Stimulated activated CD8-positive, alpha-beta memory T cell treated with anti-CD3 and anti-CD28 coated beads, Interleukin-15, amount 100 ng/mL, for 4 hours (primary cell): Measurements from ENCODE around the gene RSPRY1.

Source experiments
- DNase-seq, 2 donors: peaks; one replicate each; pipeline ENCODE4 v3.0.0-alpha.2; 2020; ENCODE audit warnings: low read depth in 2 of 2

Gene RSPRY1

GRCh38 chr16:57152096-57153093, 33.7 kb upstream of the RSPRY1 start:
- DNase-seq: no peak

- DNase-seq: no peak
Observed at GRCh38 chr16:57153841-57154240, 32.3 kb upstream of the RSPRY1 start.

GRCh38 chr16:57155702-57156350, 30.3 kb upstream of the RSPRY1 start:
- no peak for DNase-seq

- no peak for DNase-seq
Observed at GRCh38 chr16:57156351-57156703, 29.8 kb upstream of the RSPRY1 start.

GRCh38 chr16:57157533-57157932, 28.6 kb upstream of the RSPRY1 start:
- no peak for DNase-seq

- no peak for DNase-seq
Observed at GRCh38 chr16:57159447-57159846, 26.7 kb upstream of the RSPRY1 start.

GRCh38 chr16:57163842-57164241, 22.3 kb upstream of the RSPRY1 start:
- DNase-seq: no peak

GRCh38 chr16:57165483-57165882, 20.6 kb upstream of the RSPRY1 start:
- no peak for DNase-seq

- no peak for DNase-seq
Observed at GRCh38 chr16:57165938-57166337, 20.2 kb upstream of the RSPRY1 start.

- DNase-seq: no peak
Observed at GRCh38 chr16:57166451-57166850, 19.7 kb upstream of the RSPRY1 start.

- DNase-seq: no peak
Observed at GRCh38 chr16:57166951-57167350, 19.2 kb upstream of the RSPRY1 start.

- no peak for DNase-seq
Observed at GRCh38 chr16:57167538-57167937, 18.6 kb upstream of the RSPRY1 start.

GRCh38 chr16:57167953-57168352, 18.2 kb upstream of the RSPRY1 start:
- DNase-seq: no peak

- DNase-seq: no peak
Observed at GRCh38 chr16:57169327-57169726, 16.8 kb upstream of the RSPRY1 start.

- DNase-seq: no peak
Observed at GRCh38 chr16:57172721-57173290, 13.3 kb upstream of the RSPRY1 start.

- DNase-seq: no peak
Observed at GRCh38 chr16:57175896-57176295, 10.2 kb upstream of the RSPRY1 start.

GRCh38 chr16:57178196-57178595, 7.9 kb upstream of the RSPRY1 start:
- DNase-seq: no peak

- no peak for DNase-seq
Observed at GRCh38 chr16:57178793-57179212, 7.3 kb upstream of the RSPRY1 start.

GRCh38 chr16:57179215-57179828, 6.8 kb upstream of the RSPRY1 start:
- no peak for DNase-seq

GRCh38 chr16:57184113-57184512, 2.0 kb upstream of the RSPRY1 start:
- no peak for DNase-seq

- no peak for DNase-seq
Observed at GRCh38 chr16:57184887-57185445, 1.2 kb upstream of the RSPRY1 start.

GRCh38 chr16:57185446-57185944, 634 bp upstream of the RSPRY1 start:
- DNase-seq: no peak
